ENCODE measurements around the gene BARHL2.
A peak's percentile ranks its signal among the peaks of the same experiment; 100 is the strongest.

BARHL2 gene

GRCh38 chr1:90719330-90720144 is 2.4 kb upstream of the BARHL2 start:
- no peak for TF ChIP-seq CTCF (IDR thresholded peaks at IDR 0.05; ENCODE audit: low read depth, low read length, missing control alignments)
- DNase-seq (ENCODE audit: low read depth), result no peak
- in situ Hi-C loops (cut with HindIII; ENCODE audit: low sequenced_read_pairs), result no loop called here
- no peak overlapping the region for H3K4me3 ChIP-seq (ENCODE audit: low read depth, low read length)

- DNase-seq (ENCODE audit: low read depth), result no peak
- in situ Hi-C loops (cut with HindIII; ENCODE audit: low sequenced_read_pairs), result no loop called here
- no peak for TF ChIP-seq CTCF (IDR thresholded peaks at IDR 0.05; ENCODE audit: low read depth, low read length, missing control alignments)
- peak overlapping the region; percentile 28 for H3K4me3 ChIP-seq (ENCODE audit: low read depth, low read length)
These were observed 1.6 kb upstream of the BARHL2 start for GRCh38 chr1:90718411-90719329.

GRCh38 chr1:90717665-90718410 is 736 bp upstream of the BARHL2 start:
- no peak for TF ChIP-seq CTCF (IDR thresholded peaks at IDR 0.05; ENCODE audit: low read depth, low read length, missing control alignments)
- DNase-seq (ENCODE audit: low read depth), result no peak
- H3K4me3 ChIP-seq (ENCODE audit: low read depth, low read length), result peak overlapping the region; percentile 28
- in situ Hi-C loops (cut with HindIII; ENCODE audit: low sequenced_read_pairs), result no loop called here

- H3K4me3 ChIP-seq (ENCODE audit: low read depth, low read length), result no peak overlapping the region
- TF ChIP-seq CTCF (IDR thresholded peaks at IDR 0.05; ENCODE audit: low read depth, low read length, missing control alignments), result no peak
- in situ Hi-C loops (cut with HindIII; ENCODE audit: low sequenced_read_pairs), result no loop called here
- no peak for DNase-seq (ENCODE audit: low read depth)
These were observed 208 bp upstream of the BARHL2 start for GRCh38 chr1:90717356-90717664.

- in situ Hi-C loops (cut with HindIII; ENCODE audit: low sequenced_read_pairs), result no loop called here
- H3K4me3 ChIP-seq (ENCODE audit: low read depth, low read length), result no peak overlapping the region
These were observed 905 bp downstream of the BARHL2 start for GRCh38 chr1:90716243-90716551.

More at GRCh38 chr1:90716243-90716551, 905 bp downstream of the BARHL2 start:
- no peak for DNase-seq (ENCODE audit: low read depth)
- no peak for TF ChIP-seq CTCF (IDR thresholded peaks at IDR 0.05; ENCODE audit: low read depth, low read length, missing control alignments)

Measured in astrocyte of the cerebellum (primary cell).